Right renal cortex interstitium (tissue), 3 donors: ENCODE results near the gene MCOLN2. TPM values are rescaled to one million over a fixed set of nuclear protein-coding genes. Genes with fewer than 3 reads are reported as not detected.
"Not testable (repeated sequence)": the region's sequence is repeated elsewhere in the genome, so short reads cannot be mapped to it uniquely, and the experiment has no call there.

Source experiments
- DNase-seq, 3 donors: peaks; one replicate each; pipeline ENCODE4 v3.0.0-alpha.2; 2013; ENCODE audit warnings: low read depth in 3 of 3, low spot score in 2 of 3
- polyA plus RNA-seq, 3 donors: library from polyadenylated mRNA; unstranded; fragments of 120-200 nt; gene quantifications; one replicate each; pipeline ENCODE4 v1.2.1, GENCODE V29; 2013; ENCODE audit not compliant: insufficient read length in 3 of 3

MCOLN2 gene
- polyA plus RNA-seq, 3 donors, result 0.58 to 1.6 (median 0.64) TPM

DNA sequence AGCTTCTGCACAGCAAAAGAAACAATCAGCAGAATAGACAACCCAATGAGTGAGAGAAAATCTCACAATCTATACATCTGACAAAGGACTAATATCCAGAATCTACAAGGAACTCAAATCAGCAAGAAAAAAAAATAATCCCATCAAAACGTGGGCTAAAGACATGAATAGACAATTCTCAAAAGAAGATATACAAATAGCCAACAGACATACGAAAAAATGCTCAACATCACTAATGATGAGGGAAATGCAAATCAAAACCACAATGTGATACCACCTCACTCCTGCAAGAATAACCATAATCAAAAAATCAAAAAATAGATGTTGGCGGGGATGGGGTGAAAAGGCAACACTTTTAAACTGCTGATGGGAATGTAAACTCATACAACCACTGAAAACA, 10.4 kb downstream of the MCOLN2 start:
- not testable (repeated sequence) for DNase-seq

- no peak for DNase-seq
Measured at GRCh38 chr1:84985365-84985764, 11.5 kb downstream of the MCOLN2 start.

DNA sequence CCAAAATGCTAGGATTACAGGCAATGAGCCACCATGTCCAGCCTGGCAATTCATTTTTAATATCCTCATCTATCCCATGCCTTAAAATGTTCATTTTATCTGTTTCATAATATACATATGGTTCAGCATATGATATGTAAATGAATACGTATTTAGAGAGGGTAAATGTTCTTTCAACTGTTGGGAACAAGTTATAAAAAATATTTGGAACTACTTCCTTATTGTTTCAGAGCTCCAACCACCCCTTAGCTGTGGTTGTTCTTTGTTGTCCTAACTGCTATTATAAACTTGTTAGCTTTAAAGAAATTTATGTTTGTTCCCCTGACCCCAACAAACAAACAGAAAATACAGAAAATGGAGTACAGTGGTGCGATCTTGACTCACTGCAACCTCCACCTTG, 14.5 kb downstream of the MCOLN2 start:
- DNase-seq, result no peak

DNA sequence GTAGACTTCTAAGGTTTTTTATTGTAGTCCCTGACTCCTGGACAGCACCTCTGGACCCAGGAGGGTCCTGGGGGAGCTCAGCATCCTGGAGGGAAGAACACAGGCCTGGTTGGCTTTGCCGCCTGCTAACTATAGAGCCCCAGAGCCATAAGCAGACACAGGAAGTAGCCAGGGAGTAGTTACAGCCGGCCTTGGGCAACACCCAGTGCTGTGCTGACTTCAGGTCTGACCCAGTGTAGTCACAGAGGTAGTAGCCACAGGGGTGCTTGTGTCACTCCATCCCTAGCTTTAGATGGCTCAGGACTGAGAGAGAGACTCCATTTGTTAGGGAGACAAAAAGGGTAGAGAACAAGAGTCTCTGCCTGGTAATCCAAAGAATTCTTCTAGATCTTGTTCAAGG, 21.9 kb downstream of the MCOLN2 start:
- DNase-seq, result no peak

DNA sequence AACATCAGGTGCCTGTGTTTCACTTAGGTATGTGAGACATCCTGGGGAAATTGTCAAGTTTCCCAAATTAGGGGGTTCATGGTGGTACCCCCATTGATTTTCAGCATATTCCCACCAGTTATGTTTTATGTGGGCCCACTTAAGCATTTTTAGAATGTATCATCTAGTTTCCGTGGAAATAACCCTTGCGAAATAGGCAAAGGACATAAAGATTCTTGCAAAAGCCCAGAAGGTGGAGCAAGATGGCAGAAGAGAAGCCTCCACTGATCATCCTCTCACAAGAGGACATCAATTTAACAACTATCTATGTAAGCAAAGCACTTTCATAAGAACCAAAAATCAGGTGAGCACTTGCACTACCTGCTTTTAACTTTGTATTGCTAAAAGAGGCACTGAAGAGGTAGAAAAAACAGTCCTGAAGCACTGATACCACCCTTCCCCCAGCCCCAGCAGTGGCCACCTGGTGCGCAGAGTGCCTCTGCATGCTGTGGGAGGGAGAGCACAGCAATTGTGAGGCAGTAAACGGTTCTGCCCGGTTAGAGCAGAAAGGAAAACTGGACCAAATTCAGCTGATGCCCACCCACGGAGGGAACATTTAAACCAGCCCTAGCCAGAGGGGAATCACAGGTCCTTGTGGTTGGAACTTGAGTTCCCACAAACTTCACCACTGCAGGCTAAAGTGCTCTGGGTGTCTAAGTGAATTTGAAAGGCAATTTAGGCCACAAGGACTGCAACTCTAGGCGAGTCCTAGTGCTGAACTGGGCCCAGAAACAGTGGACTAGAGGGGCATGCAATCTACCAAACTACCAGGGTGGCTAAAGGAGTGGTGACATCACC, 23.2 kb downstream of the MCOLN2 start:
- no peak for DNase-seq

DNA sequence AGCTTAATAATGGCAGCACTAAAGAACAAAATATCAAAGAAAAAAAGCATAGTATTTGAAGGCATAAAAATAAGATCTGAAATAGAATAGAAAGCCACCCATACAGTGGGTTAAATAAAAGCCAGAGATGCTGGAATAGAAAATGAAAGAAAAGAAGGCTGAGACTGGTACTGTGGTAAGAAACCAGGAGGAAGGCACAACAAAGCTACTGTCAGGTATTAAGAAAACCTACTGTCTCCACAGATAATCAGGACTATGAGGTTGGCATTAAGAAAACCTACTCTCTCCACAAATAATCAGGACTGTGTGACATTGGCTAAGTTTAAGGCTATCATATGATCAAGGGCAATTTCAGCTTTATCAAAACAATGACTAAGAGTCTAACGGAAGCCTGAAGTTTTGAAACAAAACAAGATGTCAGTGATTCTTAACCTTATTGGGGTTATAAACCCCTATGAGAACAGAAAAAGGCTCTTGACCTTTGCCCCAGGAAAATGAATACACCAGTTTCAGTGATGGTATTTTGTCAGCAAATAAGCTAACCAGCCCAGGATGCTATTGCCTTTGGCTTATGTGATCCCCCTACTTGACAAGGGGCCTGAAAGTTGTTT, 24.4 kb downstream of the MCOLN2 start:
- no peak for DNase-seq

- DNase-seq, result no peak
Measured at GRCh38 chr1:84971957-84972356, 25.0 kb downstream of the MCOLN2 start.

- DNase-seq, result no peak
Measured at GRCh38 chr1:84969489-84970250, 27.2 kb downstream of the MCOLN2 start.

DNA sequence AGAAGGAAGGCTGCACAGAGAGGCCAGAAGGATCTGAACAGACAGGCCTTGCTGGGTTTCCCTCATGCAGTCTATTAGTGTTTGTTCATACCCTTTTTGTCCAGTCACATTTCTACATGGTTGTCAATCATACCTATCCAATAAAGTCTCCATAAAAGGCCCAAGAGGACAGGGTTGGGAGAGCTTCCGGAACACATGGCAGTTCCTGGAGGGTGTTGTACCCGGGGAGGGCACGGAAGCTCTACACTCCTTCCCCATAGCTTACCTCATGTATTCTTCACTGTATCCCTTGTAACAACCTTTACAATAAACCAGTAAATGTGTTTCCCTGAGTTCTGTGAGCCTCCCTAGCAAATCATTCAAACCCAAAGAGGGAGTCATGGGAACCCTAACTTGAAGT, 28.0 kb downstream of the MCOLN2 start:
- no peak for DNase-seq

DNA sequence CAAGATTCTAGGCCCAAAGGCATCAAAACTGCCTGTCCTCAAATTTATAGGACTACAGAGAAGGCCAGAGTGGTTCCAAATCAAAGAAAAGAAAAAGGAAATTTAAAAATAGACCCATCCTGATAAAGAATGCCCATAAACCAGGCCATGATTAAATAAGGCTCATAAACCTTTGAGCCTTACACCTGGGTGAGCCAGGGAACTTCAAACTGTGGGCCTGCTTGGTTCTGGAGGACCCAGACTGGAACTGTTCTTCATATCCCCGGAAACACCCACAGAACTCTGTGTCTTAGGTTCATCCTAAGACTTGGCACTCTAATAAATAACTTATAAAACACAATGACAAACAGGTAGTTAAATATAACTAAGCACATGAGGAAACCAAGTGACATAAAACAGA, 28.8 kb downstream of the MCOLN2 start:
- no peak for DNase-seq

DNA sequence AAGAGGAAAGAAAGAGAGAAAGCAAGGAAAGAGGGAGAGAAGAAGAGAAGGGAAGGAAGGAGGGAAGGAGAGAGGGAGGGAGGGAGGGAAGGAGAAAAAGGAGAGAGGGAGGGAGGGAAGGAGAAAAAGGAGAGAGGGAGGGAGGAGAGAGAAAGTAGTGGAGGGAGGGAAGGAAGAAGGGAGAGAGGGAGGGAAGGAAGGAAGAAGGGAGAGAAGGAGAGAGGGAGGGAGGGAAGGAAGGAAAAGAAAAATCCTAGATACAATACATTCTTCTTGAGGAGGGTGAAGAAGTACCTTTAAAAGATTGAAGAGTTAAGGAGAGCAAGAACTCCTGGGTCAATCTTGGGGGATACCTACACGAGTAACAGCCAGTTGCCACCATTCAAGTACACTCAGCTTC, 29.2 kb downstream of the MCOLN2 start:
- no peak for DNase-seq

- no peak for DNase-seq
Measured at GRCh38 chr1:84963021-84963420, 33.9 kb downstream of the MCOLN2 start.

- DNase-seq, result no peak
Measured at GRCh38 chr1:84961316-84961715, 35.6 kb downstream of the MCOLN2 start.

- DNase-seq, result no peak
Measured at GRCh38 chr1:84960371-84960770, 36.5 kb downstream of the MCOLN2 start.

- no peak for DNase-seq
Measured at GRCh38 chr1:84959294-84959693, 37.6 kb downstream of the MCOLN2 start.

- no peak for DNase-seq
Measured at GRCh38 chr1:84957966-84958365, 38.9 kb downstream of the MCOLN2 start.

GRCh38 chr1:84956655-84957054, 40.3 kb downstream of the MCOLN2 start:
- DNase-seq, result no peak

DNA sequence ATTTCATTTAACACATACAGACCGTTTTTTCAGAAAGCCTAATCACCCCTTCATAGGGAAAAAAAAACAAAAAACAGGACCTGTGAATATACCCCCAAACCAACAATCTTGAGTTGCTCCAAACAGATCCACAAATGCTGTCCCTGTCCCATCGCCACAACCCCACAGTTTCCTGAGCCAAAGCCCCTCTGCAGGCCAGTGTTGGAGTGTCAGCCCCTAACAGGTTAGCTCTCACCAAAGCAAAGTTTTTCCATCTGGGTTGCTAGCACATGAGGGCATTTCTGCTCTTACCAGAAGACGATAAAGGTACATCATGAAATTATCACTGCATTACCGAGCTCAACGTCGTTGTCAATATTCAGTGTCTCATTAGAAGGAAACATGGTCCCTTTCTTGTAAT, 40.8 kb downstream of the MCOLN2 start:
- no peak for DNase-seq

DNA sequence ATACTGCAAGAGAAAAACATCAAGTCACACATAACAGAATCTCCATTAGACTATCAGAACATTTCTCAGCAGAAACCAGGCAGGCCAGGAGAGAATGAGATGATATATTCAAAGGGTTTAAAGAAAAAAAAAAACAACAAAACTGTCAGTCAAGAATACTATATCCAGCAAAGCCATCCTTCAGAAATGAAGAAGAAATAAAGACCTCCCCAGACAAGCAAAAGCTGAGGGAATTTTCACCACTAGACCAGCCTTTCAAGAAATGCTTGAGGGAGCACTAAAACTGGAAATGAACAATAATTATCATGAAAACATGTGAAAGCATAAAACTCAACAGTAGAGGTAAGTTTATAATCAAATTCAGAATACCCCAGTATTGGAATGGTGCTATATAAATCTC, 47.2 kb downstream of the MCOLN2 start:
- DNase-seq, result no peak

GRCh38 chr1:84947536-84948410, 49.1 kb downstream of the MCOLN2 start:
- no peak for DNase-seq

GRCh38 chr1:84946631-84947030, 50.3 kb downstream of the MCOLN2 start:
- DNase-seq, result no peak
